C4-2B (cell line): ENCODE results near the gene REELD1.

ENCODE experiments used
- H3K27ac ChIP-seq: fragments of 450-650 bp; 2 replicates; pipeline ENCODE4 v1.5.1; 2017
- ZFX ChIP-seq: fragments of 450-650 bp; IDR thresholded peaks from 2 replicates; pipeline ENCODE4 v1.6.1; 2017
- TF ChIP-seq, protein P1 (sequence below): fragments of 450-650 bp; conservative IDR thresholded peaks from 2 replicates; pipeline ENCODE4 v1.5.1; 2017; ENCODE audit warnings: mild to moderate bottlenecking

REELD1 gene

DNA sequence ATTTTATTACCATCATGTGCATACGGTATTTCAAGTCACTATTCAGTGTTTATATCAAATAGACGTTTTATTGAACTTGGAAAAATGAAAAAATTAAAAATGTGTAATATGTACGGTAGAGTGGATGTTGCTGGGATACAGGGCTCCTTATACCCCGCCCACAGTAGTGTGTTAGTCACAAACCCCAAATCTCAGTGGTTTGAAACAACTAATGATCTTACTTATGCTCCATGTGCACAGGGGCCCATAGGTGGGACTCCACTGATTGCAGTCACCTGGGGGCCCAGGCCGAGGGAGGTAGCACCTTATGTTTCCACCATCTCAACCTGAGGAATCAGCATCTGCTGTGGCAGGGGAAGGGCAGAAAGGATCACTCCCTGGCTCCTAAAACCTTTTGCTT, 20.7 kb upstream of the REELD1 start:
- TF ChIP-seq, protein P1, sequence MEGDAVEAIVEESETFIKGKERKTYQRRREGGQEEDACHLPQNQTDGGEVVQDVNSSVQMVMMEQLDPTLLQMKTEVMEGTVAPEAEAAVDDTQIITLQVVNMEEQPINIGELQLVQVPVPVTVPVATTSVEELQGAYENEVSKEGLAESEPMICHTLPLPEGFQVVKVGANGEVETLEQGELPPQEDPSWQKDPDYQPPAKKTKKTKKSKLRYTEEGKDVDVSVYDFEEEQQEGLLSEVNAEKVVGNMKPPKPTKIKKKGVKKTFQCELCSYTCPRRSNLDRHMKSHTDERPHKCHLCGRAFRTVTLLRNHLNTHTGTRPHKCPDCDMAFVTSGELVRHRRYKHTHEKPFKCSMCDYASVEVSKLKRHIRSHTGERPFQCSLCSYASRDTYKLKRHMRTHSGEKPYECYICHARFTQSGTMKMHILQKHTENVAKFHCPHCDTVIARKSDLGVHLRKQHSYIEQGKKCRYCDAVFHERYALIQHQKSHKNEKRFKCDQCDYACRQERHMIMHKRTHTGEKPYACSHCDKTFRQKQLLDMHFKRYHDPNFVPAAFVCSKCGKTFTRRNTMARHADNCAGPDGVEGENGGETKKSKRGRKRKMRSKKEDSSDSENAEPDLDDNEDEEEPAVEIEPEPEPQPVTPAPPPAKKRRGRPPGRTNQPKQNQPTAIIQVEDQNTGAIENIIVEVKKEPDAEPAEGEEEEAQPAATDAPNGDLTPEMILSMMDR: no peak
- no peak for TF ChIP-seq ZFX
- H3K27ac ChIP-seq: no peak overlapping the region

DNA sequence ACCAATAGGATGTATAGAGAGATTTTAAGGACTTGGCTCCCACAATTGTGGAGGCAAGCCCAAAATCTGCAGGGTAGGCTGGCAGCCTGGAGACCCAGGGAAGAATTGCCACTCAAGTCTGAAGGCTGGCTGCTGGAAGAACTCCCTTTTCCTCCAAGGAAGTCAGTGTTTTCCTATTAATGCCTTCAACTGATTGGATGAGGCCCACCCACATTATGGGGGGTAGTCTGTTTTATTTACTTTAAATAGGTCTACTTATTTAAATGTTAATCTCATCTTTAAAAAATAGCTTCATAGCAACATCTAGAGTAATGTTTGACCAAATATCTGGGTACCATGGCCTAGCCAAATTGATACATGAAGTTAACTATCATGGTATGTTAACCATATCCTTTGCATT, 20.1 kb upstream of the REELD1 start:
- H3K27ac ChIP-seq: no peak overlapping the region
- TF ChIP-seq ZFX: no peak
- TF ChIP-seq, protein P1: no peak

DNA sequence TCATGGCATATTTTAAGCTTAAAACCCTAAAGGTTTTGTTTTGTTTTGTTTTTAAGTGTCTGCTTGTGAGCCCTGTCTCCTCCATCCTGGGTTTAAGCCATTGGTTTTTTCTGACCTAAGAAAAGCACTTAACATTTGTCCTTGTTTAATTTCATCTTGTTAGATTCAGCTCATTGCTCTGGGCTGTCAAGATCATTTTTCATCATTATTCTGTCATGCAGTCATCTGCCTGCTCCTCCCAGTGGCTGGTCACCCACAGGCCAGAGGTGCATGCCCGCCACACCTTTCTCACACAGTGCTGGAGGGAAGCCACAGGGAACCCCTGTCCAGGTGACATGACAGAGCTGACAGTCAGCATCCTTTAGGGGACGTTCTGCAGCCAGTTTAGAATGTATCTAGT, 11.7 kb upstream of the REELD1 start:
- no peak overlapping the region for H3K27ac ChIP-seq
- TF ChIP-seq ZFX: no peak
- TF ChIP-seq, protein P1: no peak

DNA sequence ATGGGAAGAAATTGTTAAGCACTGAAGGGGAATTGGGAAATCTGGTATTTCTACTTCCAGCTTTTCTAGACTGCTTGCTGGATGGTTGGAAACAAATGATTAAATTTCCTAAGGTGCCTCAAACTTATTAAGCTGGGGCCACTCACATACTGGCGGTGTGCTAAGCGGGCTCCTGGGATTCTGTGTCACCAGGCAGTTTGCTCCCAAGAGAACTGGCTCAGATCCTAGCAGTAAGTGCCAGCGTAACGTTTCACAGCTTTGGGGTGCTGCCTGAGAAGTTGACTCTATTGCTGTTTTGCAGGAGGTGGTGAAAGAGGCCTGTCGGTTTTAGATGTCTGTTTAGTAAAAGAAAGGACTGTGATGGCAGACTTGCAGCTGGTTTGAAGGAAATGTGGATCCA, 6.9 kb upstream of the REELD1 start:
- H3K27ac ChIP-seq: no peak overlapping the region
- TF ChIP-seq ZFX: no peak
- TF ChIP-seq, protein P1: no peak

DNA sequence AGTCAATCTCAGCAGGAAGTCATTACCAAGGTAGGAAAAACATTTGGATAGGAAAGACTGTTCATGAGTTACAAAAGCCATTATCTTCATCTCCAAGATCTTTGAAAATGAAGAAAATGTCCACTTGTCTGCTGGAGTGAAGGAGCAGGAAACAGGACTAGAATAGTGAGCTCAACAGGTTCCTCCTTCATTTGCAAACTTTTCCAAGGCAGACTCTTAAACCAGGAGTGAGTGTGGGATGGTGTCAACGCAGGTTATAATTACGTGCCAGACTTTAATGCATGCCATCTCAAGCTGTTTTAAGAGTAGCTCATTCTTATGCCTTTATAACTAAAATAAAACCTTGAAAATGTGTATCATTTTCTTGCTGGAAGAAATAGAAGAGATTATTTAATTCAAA, 3.4 kb upstream of the REELD1 start:
- no peak overlapping the region for H3K27ac ChIP-seq
- TF ChIP-seq ZFX: no peak
- TF ChIP-seq, protein P1: no peak

DNA sequence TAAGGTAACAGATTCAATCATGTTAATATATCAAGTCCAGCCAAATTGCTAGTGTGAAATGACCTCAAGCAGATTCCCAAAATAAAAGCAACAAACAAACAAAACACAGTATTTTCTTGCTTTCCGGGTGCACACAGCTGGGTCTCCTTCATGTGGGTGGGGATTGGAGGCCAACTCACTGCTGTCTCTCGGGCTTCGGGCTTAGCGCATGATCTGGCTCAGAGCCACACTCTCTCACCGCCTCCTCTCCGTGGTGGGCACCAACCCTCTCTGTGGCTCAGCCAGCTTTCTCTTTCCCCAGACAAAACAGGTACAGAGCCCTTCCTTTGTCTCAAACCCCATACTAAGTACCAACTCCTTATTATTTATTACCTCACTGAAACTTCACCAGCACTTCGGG, 2.9 kb upstream of the REELD1 start:
- no peak overlapping the region for H3K27ac ChIP-seq
- no peak for TF ChIP-seq ZFX
- TF ChIP-seq, protein P1: no peak

DNA sequence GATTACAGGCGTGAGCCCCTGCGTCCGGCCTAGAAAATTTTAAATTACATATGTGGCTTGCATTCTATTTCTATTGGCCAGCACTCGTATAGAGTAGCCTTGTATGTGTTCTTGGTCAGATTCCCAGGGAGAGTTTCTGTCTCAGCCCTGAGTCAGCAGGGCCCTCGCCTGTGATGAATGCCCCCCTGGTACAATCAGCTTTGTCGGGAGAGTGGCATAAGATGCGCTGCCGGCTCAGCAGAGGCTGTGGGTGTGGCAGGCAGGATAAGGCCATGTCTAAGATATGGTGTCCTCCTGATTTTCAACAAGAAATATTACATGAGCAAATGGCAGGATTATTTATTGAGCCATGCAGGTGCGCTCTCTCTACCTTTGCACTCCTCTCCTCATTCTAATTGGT, 1.6 kb upstream of the REELD1 start:
- H3K27ac ChIP-seq: no peak overlapping the region
- TF ChIP-seq, protein P1: no peak
- TF ChIP-seq ZFX: no peak
